ENCODE results near the gene FUT8.
"Not testable (repeated sequence)": the region's sequence is repeated elsewhere in the genome, so short reads cannot be mapped to it uniquely, and the experiment has no call there.

Gene FUT8

GRCh38 chr14:65425885-65426284 is 13.4 kb downstream of the FUT8 start:
- Histone ChIP-seq H3K36me3 (no peaks in the 10 kb centered on the region), H3K4me3 (no peak overlapping the region), H3K27me3 (no peaks in the 10 kb centered on the region), H3K4me1 (no peaks in the 10 kb centered on the region), H3K27ac (no peak overlapping the region), H3K9me3 (no peaks in the 10 kb centered on the region)
- intact Hi-C loops (cut with DNase I; ENCODE audit: low total_unique reads) = no loop called here
- TF ChIP-seq CTCF (IDR thresholded peaks at IDR 0.05) = no peak
- DNase-seq = no peak

- H3K9me3 ChIP-seq; intact Hi-C loops (cut with DNase I; ENCODE audit: low total_unique reads); H3K27ac ChIP-seq; H3K27me3 ChIP-seq; DNase-seq; H3K4me1 ChIP-seq; H3K4me3 ChIP-seq; H3K36me3 ChIP-seq: not testable (repeated sequence)
Observed at GRCh38 chr14:65426902-65427301, 14.4 kb downstream of the FUT8 start.

- DNase-seq = no peak
- Histone ChIP-seq H3K36me3 (no peaks in the 10 kb centered on the region), H3K9me3 (no peaks in the 10 kb centered on the region), H3K27me3 (no peaks in the 10 kb centered on the region), H3K4me1 (peaks cover 0 to 14% (median 4%) of the 10 kb centered on the region in 4 donors), H3K27ac (no peak overlapping the region), H3K4me3 (no peak overlapping the region)
- no peak for TF ChIP-seq CTCF (IDR thresholded peaks at IDR 0.05)
- intact Hi-C loops (cut with DNase I; ENCODE audit: low total_unique reads) = no loop called here
Observed at GRCh38 chr14:65428691-65429090, 16.2 kb downstream of the FUT8 start.

- intact Hi-C loops (cut with DNase I; ENCODE audit: low total_unique reads) = no loop called here
- H3K36me3 ChIP-seq = no peaks in the 10 kb centered on the region
- H3K4me1 ChIP-seq = peaks cover 0 to 21% (median 7%) of the 10 kb centered on the region in 4 donors
- no peak for TF ChIP-seq CTCF (IDR thresholded peaks at IDR 0.05)
- no peak overlapping the region for H3K4me3 ChIP-seq
- H3K27ac ChIP-seq = no peak overlapping the region
- no peaks in the 10 kb centered on the region for H3K27me3 ChIP-seq
- no peaks in the 10 kb centered on the region for H3K9me3 ChIP-seq
- DNase-seq = no peak
Observed at GRCh38 chr14:65429757-65430156, 17.2 kb downstream of the FUT8 start.

- peaks cover 0 to 21% (median 7%) of the 10 kb centered on the region in 4 donors for H3K4me1 ChIP-seq
- no peaks in the 10 kb centered on the region for H3K27me3 ChIP-seq
- intact Hi-C loops (cut with DNase I; ENCODE audit: low total_unique reads) = no loop called here
- TF ChIP-seq CTCF (IDR thresholded peaks at IDR 0.05) = no peak
- H3K4me3 ChIP-seq = no peak overlapping the region
- no peak overlapping the region for H3K27ac ChIP-seq
- no peak for DNase-seq
- H3K9me3 ChIP-seq = no peaks in the 10 kb centered on the region
- no peaks in the 10 kb centered on the region for H3K36me3 ChIP-seq
Observed at GRCh38 chr14:65431245-65431644, 18.7 kb downstream of the FUT8 start.

GRCh38 chr14:65431951-65432350 is 19.4 kb downstream of the FUT8 start:
- Histone ChIP-seq H3K36me3 (no peaks in the 10 kb centered on the region), H3K4me3 (no peak overlapping the region), H3K27ac (no peak overlapping the region), H3K27me3 (no peaks in the 10 kb centered on the region), H3K4me1 (peaks cover 0 to 21% (median 7%) of the 10 kb centered on the region in 4 donors), H3K9me3 (no peaks in the 10 kb centered on the region)
- no peak for DNase-seq
- no peak for TF ChIP-seq CTCF (IDR thresholded peaks at IDR 0.05)
- intact Hi-C loops (cut with DNase I; ENCODE audit: low total_unique reads) = no loop called here

All from tibial artery (tissue), 4 donors.